MCF 10A (cell line): ENCODE results near the gene MSANTD1. TPM values are rescaled to one million over a fixed set of nuclear protein-coding genes. Genes with fewer than 3 reads are reported as not detected.

Experiments
- BruUV-seq: library from RNA; stranded (reverse); fragments of 400-500 nt; replicated peaks from 2 replicates; lab custom pipeline; 2021; lab: Mats Ljungman, UMichigan
- CTCF ChIA-PET: fragments of 300-600 bp; sonication (Branson Sonifier 250); formaldehyde crosslinking; extraction: SDS; loops from one replicate; lab custom pipeline; 2021; ENCODE audit warnings: antibody characterized with exemption, inconsistent platforms; lab: Yijun Ruan, JAX
- POLR2A ChIA-PET: fragments of 300-600, 350-650 bp; sonication (Branson Sonifier 250); formaldehyde crosslinking; extraction: SDS; loops from one replicate; lab custom pipeline; 2020; ENCODE audit warnings: antibody characterized with exemption, inconsistent platforms; lab: Yijun Ruan, JAX
- DNase-seq: peaks from one replicate; pipeline ENCODE4 v3.0.0-alpha.2; 2018; ENCODE audit not compliant: unreplicated experiment
- H3K27ac Mint-ChIP-seq: one replicate; pipeline ENCODE4 v1.8.0; 2022; ENCODE audit warnings: mild to moderate bottlenecking, low read depth, mixed read lengths; ENCODE audit not compliant: unreplicated experiment
- H3K27me3 Mint-ChIP-seq: one replicate; pipeline ENCODE4 v1.8.0; 2022; ENCODE audit warnings: mixed read lengths; ENCODE audit not compliant: insufficient read depth, unreplicated experiment
- H3K36me3 Mint-ChIP-seq: one replicate; pipeline ENCODE4 v1.8.0; 2022; ENCODE audit warnings: mild to moderate bottlenecking, moderate library complexity, mixed read lengths; ENCODE audit not compliant: insufficient read depth, unreplicated experiment
- H3K4me1 Mint-ChIP-seq: one replicate; pipeline ENCODE4 v1.8.0; 2022; ENCODE audit warnings: mixed read lengths; ENCODE audit not compliant: insufficient read depth, unreplicated experiment
- H3K4me3 Mint-ChIP-seq: one replicate; pipeline ENCODE4 v1.8.0; 2022; ENCODE audit warnings: mild to moderate bottlenecking, moderate library complexity, mixed read lengths; ENCODE audit not compliant: unreplicated experiment
- H3K9me3 Mint-ChIP-seq: one replicate; pipeline ENCODE4 v1.8.0; 2022; ENCODE audit warnings: mixed read lengths; ENCODE audit not compliant: unreplicated experiment
- CTCF ChIP-seq: fragments of 200-600 bp; IDR thresholded peaks from one replicate; pipeline ENCODE4 v1.8.0; 2022; ENCODE audit warnings: antibody characterized with exemption, mild to moderate bottlenecking; ENCODE audit not compliant: unreplicated experiment
- intact Hi-C: fragments of 100-400 bp; cut with micrococcal nuclease; formaldehyde crosslinking; loops from 2 replicates; pipeline ENCODE4 v1.14.1; 2022
- total RNA-seq: library from RNA; stranded (reverse); gene quantifications from 2 replicates; pipeline ENCODE4 v1.2.3, GENCODE V29; 2022

The MSANTD1 gene
- total RNA-seq, 1 experiment from 2014 or later, result 0.37 TPM

GRCh38 chr4:3243136-3243780 is 5.7 kb upstream of the MSANTD1 start:
- Mint-ChIP-seq H3K9me3 (no peaks in the 10 kb centered on the region), H3K27ac (no peak overlapping the region), H3K36me3 (peaks cover 27% of the 10 kb centered on the region), H3K4me3 (no peak overlapping the region), H3K27me3 (no peaks in the 10 kb centered on the region), H3K4me1 (no peaks in the 10 kb centered on the region)
- TF ChIP-seq CTCF, result no peak
- DNase-seq, result no peak
- intact Hi-C loops, result no loop called here
- POLR2A ChIA-PET, result no interaction called here
- CTCF ChIA-PET, result interaction anchor here (1.0 to 1.8 kb wide), 2 partner anchors 237 to 238 kb away, joined by 4 read pairs; no protein-coding TSS in a partner anchor
- no TSS peak for BruUV-seq

DNA sequence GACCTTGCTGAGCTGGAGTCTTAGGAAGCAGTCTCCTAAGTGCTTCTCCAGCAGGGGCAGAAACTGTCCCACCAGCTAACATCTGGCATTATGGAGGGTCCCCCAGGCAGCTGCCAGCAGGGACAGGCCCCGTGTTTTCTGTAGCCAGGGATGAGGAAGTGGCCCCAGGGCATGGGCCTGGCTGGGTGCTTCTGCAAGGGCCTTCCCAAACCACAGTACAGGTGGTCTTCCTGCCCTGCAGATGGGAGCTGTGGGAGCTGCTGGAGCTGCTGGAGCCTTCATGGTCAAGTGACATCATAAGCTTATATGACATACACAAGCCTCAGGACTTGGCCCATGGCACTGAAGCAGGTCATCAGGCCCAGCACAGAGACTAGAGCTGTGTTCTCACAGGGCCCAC is 5.0 kb upstream of the MSANTD1 start:
- H3K36me3 Mint-ChIP-seq, result peaks cover 21% of the 10 kb centered on the region
- no TSS peak for BruUV-seq
- no peak overlapping the region for H3K27ac Mint-ChIP-seq
- no peak for DNase-seq
- no peak overlapping the region for H3K4me3 Mint-ChIP-seq
- H3K9me3 Mint-ChIP-seq, result no peaks in the 10 kb centered on the region
- intact Hi-C loops, result no loop called here
- H3K27me3 Mint-ChIP-seq, result no peaks in the 10 kb centered on the region
- TF ChIP-seq CTCF, result no peak
- no peaks in the 10 kb centered on the region for H3K4me1 Mint-ChIP-seq
- ChIA-PET CTCF (interaction anchor here (1.0 to 1.8 kb wide), 2 partner anchors 236 to 237 kb away, joined by 4 read pairs; no protein-coding TSS in a partner anchor), POLR2A (no interaction called here)

GRCh38 chr4:3244747-3245146 is 4.2 kb upstream of the MSANTD1 start:
- no peak overlapping the region for H3K4me3 Mint-ChIP-seq
- no TSS peak for BruUV-seq

GRCh38 chr4:3245676-3246075 is 3.3 kb upstream of the MSANTD1 start:
- no peaks in the 10 kb centered on the region for H3K9me3 Mint-ChIP-seq
- no peak for DNase-seq
- H3K4me1 Mint-ChIP-seq, result no peaks in the 10 kb centered on the region
- H3K27ac Mint-ChIP-seq, result no peak overlapping the region
- POLR2A ChIA-PET, result interaction anchor here (0.8 kb wide), 1 partner anchor 11 kb away, joined by 5 read pairs; no protein-coding TSS in a partner anchor
- H3K27me3 Mint-ChIP-seq, result no peaks in the 10 kb centered on the region
- CTCF ChIA-PET, result no interaction called here
- H3K36me3 Mint-ChIP-seq, result peaks cover 20% of the 10 kb centered on the region
- no TSS peak for BruUV-seq
- no peak overlapping the region for H3K4me3 Mint-ChIP-seq
- no peak for TF ChIP-seq CTCF
- intact Hi-C loops, result no loop called here

More at GRCh38 chr4:3244747-3245146, 4.2 kb upstream of the MSANTD1 start:
- POLR2A ChIA-PET, result no interaction called here
- no peak for TF ChIP-seq CTCF
- intact Hi-C loops, result no loop called here
- Mint-ChIP-seq H3K27ac (no peak overlapping the region), H3K27me3 (no peaks in the 10 kb centered on the region), H3K36me3 (peaks cover 20% of the 10 kb centered on the region), H3K9me3 (no peaks in the 10 kb centered on the region), H3K4me1 (no peaks in the 10 kb centered on the region)
- DNase-seq, result no peak
- CTCF ChIA-PET, result no interaction called here
